ENCODE data around the gene SLC25A39. TPM values are rescaled to one million over a fixed set of nuclear protein-coding genes. Genes with fewer than 3 reads are reported as not detected.
A peak's percentile ranks its signal among the peaks of the same experiment; 100 is the strongest.

SLC25A39 gene
- total RNA-seq, 4 donors from 2014 or later, result 97.7 to 155 (median 129) TPM

- H3K27ac ChIP-seq, result peak overlapping the region in 1 of 4 donors; percentile 69
- peak; percentile 55 to 86 (median 81) for DNase-seq
- H3K36me3 ChIP-seq, result peaks cover 0 to 34% (median 0%) of the 10 kb centered on the region in 3 donors
- TF ChIP-seq POLR2A (IDR thresholded peaks at IDR 0.05) (no peak), CTCF (IDR thresholded peaks at IDR 0.05) (peak; percentile 19 to 49 (median 36))
- H3K27me3 ChIP-seq, result no peaks in the 10 kb centered on the region
- H3K4me3 ChIP-seq, result peak overlapping the region; percentile 19 to 60 (median 48)
- H3K9me3 ChIP-seq, result no peaks in the 10 kb centered on the region
- H3K4me1 ChIP-seq, result peaks cover 0 to 4% (median 0%) of the 10 kb centered on the region in 4 donors
These were observed 30.2 kb upstream of the SLC25A39 start for GRCh38 chr17:44354582-44355561.

GRCh38 chr17:44353672-44354331 lies 29.2 kb upstream of the SLC25A39 start:
- Histone ChIP-seq H3K27me3 (no peaks in the 10 kb centered on the region), H3K4me1 (peaks cover 0 to 8% (median 2%) of the 10 kb centered on the region in 4 donors), H3K36me3 (peaks cover 0 to 45% (median 0%) of the 10 kb centered on the region in 3 donors), H3K27ac (peak overlapping the region in 1 of 4 donors; percentile 69), H3K4me3 (peak overlapping the region; percentile 41 to 60 (median 56)), H3K9me3 (no peaks in the 10 kb centered on the region)
- no peak for TF ChIP-seq POLR2A (IDR thresholded peaks at IDR 0.05)
- TF ChIP-seq CTCF (IDR thresholded peaks at IDR 0.05), result no peak
- peak in 2 of 3 donors; percentile 58 to 60 for DNase-seq

GRCh38 chr17:44352828-44353671 lies 28.4 kb upstream of the SLC25A39 start:
- Histone ChIP-seq H3K4me1 (peaks cover 0 to 10% (median 4%) of the 10 kb centered on the region in 4 donors), H3K9me3 (no peaks in the 10 kb centered on the region), H3K27me3 (no peaks in the 10 kb centered on the region), H3K4me3 (peak overlapping the region; percentile 41 to 60 (median 56)), H3K27ac (peak overlapping the region in 1 of 4 donors; percentile 69), H3K36me3 (peaks cover 0 to 46% (median 0%) of the 10 kb centered on the region in 3 donors)
- TF ChIP-seq POLR2A (IDR thresholded peaks at IDR 0.05) (no peak), CTCF (IDR thresholded peaks at IDR 0.05) (no peak)
- no peak for DNase-seq

GRCh38 chr17:44351961-44352827 lies 27.6 kb upstream of the SLC25A39 start:
- no peaks in the 10 kb centered on the region for H3K9me3 ChIP-seq
- H3K27me3 ChIP-seq, result no peaks in the 10 kb centered on the region
- peaks cover 0 to 46% (median 0%) of the 10 kb centered on the region in 3 donors for H3K36me3 ChIP-seq
- H3K4me3 ChIP-seq, result no peak overlapping the region
- DNase-seq, result no peak
- no peak for TF ChIP-seq POLR2A (IDR thresholded peaks at IDR 0.05)
- no peak for TF ChIP-seq CTCF (IDR thresholded peaks at IDR 0.05)
- no peak overlapping the region for H3K27ac ChIP-seq
- peaks cover 0 to 10% (median 7%) of the 10 kb centered on the region in 4 donors for H3K4me1 ChIP-seq

All from Peyer's patch (tissue), 4 donors.